K562 (cell line): ENCODE measurements around the gene RNF13. TPM values are rescaled to one million over a fixed set of nuclear protein-coding genes. Genes with fewer than 3 reads are reported as not detected.

Experiments
- ARID1B ChIP-seq: fragments of 450-650 bp; IDR thresholded peaks from 2 replicates; pipeline ENCODE4 v1.6.1; 2016; ENCODE audit warnings: antibody characterized with exemption, mild to moderate bottlenecking, inconsistent platforms
- ARID4B ChIP-seq: sonication (generic); formaldehyde crosslinking; IDR thresholded peaks from 2 replicates; pipeline ENCODE4 v1.8.0; 2022; ENCODE audit warnings: mild to moderate bottlenecking, missing genetic modification reagents
- CBX3 ChIP-seq, 2 experiments: IDR thresholded peaks; 1 replicate in 1 of 2; 2 replicates in 1 of 2; pipeline ENCODE4 v1.6.1; 2012; ENCODE audit warnings: inconsistent platforms in 2 of 2, low read length in 2 of 2, borderline replicate concordance in 1 of 2, control low read depth in 1 of 2
- CEBPG ChIP-seq, 3 experiments: fragments of 200-800 bp in 1 of 3; sonication (Bioruptor generic) in 1 of 3; sonication (generic) in 1 of 3; formaldehyde crosslinking in 1 of 3; IDR thresholded peaks in 2 of 3; conservative IDR thresholded peaks in 1 of 3; 2 replicates each; pipeline versions ENCODE4 v1.6.1 to v1.8.0; 2016 to 2022; ENCODE audit warnings: missing compliant biosample characterization in 2 of 3, missing genetic modification characterization in 2 of 3, mild to moderate bottlenecking in 1 of 3, missing genetic modification reagents in 1 of 3
- CGGBP1 ChIP-seq: fragments of 250-450 bp; sonication (Bioruptor Pico); IDR thresholded peaks from 2 replicates; pipeline ENCODE4 v1.9.0; 2021; ENCODE audit warnings: mild to moderate bottlenecking
- E4F1 ChIP-seq: fragments of 250-450 bp; sonication (Bioruptor Pico); IDR thresholded peaks from 2 replicates; pipeline ENCODE4 v1.5.0; 2021; ENCODE audit warnings: mild to moderate bottlenecking, borderline replicate concordance
- GABPA ChIP-seq: fragments of 200-800 bp; sonication (Bioruptor generic); conservative IDR thresholded peaks from 2 replicates; pipeline ENCODE4 v1.6.1; 2016; ENCODE audit warnings: low read depth, missing genetic modification characterization, missing compliant biosample characterization
- NR2C1 ChIP-seq, 2 experiments: fragments of 450-650 bp; IDR thresholded peaks; 2 replicates each; pipeline ENCODE4 v1.6.1; 2017; ENCODE audit warnings: mild to moderate bottlenecking in 2 of 2, antibody characterized with exemption in 1 of 2, inconsistent platforms in 1 of 2, missing compliant biosample characterization in 1 of 2, missing genetic modification characterization in 1 of 2
- PHTF2 ChIP-seq: fragments of 250-450 bp; sonication (Bioruptor Pico); IDR thresholded peaks from 2 replicates; pipeline ENCODE4 v1.5.0; 2021; ENCODE audit warnings: mild to moderate bottlenecking
- PML ChIP-seq: IDR thresholded peaks from 2 replicates; pipeline ENCODE4 v1.6.1; 2012; ENCODE audit warnings: low read length, inconsistent platforms
- ZFP30 ChIP-seq: fragments of 250-450 bp; sonication (Bioruptor Pico); IDR thresholded peaks from 2 replicates; pipeline ENCODE4 v1.8.0; 2022; ENCODE audit warnings: moderate library complexity, mild to moderate bottlenecking, inconsistent platforms, borderline replicate concordance
- ZNF696 ChIP-seq: fragments of 250-450 bp; sonication (Bioruptor Pico); conservative IDR thresholded peaks from 2 replicates; pipeline ENCODE4 v1.4.0; 2020; ENCODE audit warnings: mild to moderate bottlenecking, moderate library complexity
- ZNF766 ChIP-seq: fragments of 200-800 bp; sonication (Bioruptor generic); conservative IDR thresholded peaks from 2 replicates; pipeline ENCODE4 v1.6.1; 2016; ENCODE audit warnings: missing genetic modification characterization, missing compliant biosample characterization
- ZNF780A ChIP-seq: fragments of 250-450 bp; sonication (Bioruptor Pico); IDR thresholded peaks from 2 replicates; pipeline ENCODE4 v1.5.0; 2021; ENCODE audit warnings: mild to moderate bottlenecking
- ZNF79 ChIP-seq: fragments of 250-450 bp; sonication (Bioruptor Pico); IDR thresholded peaks from 2 replicates; pipeline ENCODE4 v1.4.0; 2020; ENCODE audit warnings: low read depth, mild to moderate bottlenecking, moderate library complexity
- ZNF830 ChIP-seq: fragments of 250-450 bp; sonication (Bioruptor Pico); IDR thresholded peaks from 2 replicates; pipeline ENCODE4 v1.5.0; 2021; ENCODE audit warnings: mild to moderate bottlenecking
- polyA plus RNA-seq, 8 experiments: library from polyadenylated mRNA; depleted of rRNA in 4 of 8; stranded (reverse) in 5 of 8; unstranded in 3 of 8; fragments of >200 nt; fragmentation: Nextera tagmentation in 2 of 8; fragmentation: Illumina TruSeq in 1 of 8; extraction: Ambion mirVana in 2 of 8; extraction: Trizol in 1 of 8; gene quantifications; 2 replicates each; pipeline versions ENCODE4 v1.2.1 to v1.2.3, GENCODE V29; 2011 to 2014; ENCODE audit warnings: inconsistent platforms in 1 of 8, missing spikeins in 1 of 8
- total RNA-seq, 7 experiments: library from RNA; depleted of rRNA in 6 of 7; stranded (reverse); fragments of >200 nt in 6 of 7; fragmentation: Illumina TruSeq in 2 of 7; extraction: Trizol in 2 of 7; gene quantifications; 2 replicates each; pipeline versions ENCODE4 v1.2.1 to v1.2.3, GENCODE V29; 2011 to 2021; ENCODE audit warnings: low replicate concordance in 1 of 7
- TF ChIP-seq, protein P1 (sequence below): fragments of 450-650 bp; formaldehyde crosslinking; IDR thresholded peaks from 2 replicates; pipeline ENCODE4 v1.4.0; 2020; ENCODE audit warnings: mild to moderate bottlenecking, moderate library complexity

The RNF13 gene
- total and polyA plus RNA-seq, 9 of the 15 experiments (the other 6 are each of a cell fraction or from before 2014, with no cell fraction given) = 12.7 to 35.8 (median 18.9) TPM

DNA sequence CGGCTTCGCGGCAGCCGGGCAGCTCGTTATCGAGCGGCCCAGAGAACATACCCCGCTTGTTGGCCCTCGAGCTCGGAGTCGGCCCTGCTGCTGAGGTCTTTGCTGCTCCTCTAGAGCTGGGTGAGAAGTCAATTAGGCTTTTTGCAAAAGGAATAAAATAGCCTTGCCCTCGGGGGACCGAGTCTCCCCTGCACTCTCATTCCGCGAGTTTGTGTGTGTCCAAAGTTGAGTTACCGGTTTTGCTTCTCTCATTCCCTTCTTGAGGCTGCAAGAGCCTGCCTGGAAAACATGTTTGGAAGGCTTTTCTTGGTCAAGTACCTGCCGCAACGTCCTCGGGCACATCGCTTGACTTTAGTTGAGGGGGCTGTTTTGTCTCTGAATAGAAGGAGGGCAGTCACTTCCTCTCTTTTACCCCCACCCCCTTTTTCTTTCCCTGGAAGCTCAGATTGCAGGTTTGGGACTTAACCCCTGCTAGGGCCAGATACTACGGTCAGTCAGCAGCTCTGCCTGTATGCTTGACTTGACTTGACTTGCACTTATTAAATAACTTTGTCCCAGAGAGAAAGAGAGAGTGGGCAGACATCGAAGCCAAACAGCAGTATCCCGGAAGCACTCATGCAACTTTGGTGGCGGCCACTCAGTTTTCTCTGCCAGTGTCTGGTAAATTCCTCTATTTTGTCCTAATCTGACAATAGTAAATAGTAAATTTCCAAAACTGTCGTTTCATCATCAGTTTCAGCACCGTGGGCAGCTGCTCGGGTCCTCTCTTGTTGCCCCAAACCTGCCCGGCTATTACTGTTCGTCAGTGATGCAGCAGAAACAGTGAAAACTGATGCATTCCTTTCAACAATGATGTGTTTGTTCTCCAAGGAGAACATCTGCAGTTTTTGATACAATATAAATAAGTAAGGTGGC, 609 bp downstream of the RNF13 start (continued):
- TF ChIP-seq E4F1 (CRISPR knock-in tag) (no peak), ZNF830 (CRISPR knock-in tag) (no peak), ARID4B (CRISPR knock-in tag) (0 out of 2 replicates have a peak, but pooled peaks have one; percentile 22), GABPA (tag) (peak; percentile 81), ZNF780A (CRISPR knock-in tag) (no peak), ZNF79 (CRISPR knock-in tag) (no peak), ZNF696 (CRISPR knock-in tag) (no peak), NR2C1 (IDR thresholded peaks at IDR 0.05) (no peak), NR2C1 (tag; IDR thresholded peaks at IDR 0.05) (no peak), CGGBP1 (no peak), ARID1B (no peak), ZNF766 (CRISPR knock-in tag) (peak; percentile 63; the same call in 1 of the 2 replicates), PHTF2 (no peak), CEBPG (CRISPR knock-in tag; IDR thresholded peaks at IDR 0.05) (no peak), CEBPG (tag; conservative IDR thresholded peaks at IDR 0.05 in 1 of 2, IDR thresholded peaks at IDR 0.05 in 1 of 2) (peak in 1 of 2 experiments; percentile 53; a peak in 1 of 4 replicates), ZFP30 (CRISPR knock-in tag) (no peak), PML (no peak), CBX3 (IDR thresholded peaks at IDR 0.05; ENCODE audit: borderline replicate concordance in 1 of 2, low read length in 2 of 2) (no peak)
- TF ChIP-seq, protein P1, sequence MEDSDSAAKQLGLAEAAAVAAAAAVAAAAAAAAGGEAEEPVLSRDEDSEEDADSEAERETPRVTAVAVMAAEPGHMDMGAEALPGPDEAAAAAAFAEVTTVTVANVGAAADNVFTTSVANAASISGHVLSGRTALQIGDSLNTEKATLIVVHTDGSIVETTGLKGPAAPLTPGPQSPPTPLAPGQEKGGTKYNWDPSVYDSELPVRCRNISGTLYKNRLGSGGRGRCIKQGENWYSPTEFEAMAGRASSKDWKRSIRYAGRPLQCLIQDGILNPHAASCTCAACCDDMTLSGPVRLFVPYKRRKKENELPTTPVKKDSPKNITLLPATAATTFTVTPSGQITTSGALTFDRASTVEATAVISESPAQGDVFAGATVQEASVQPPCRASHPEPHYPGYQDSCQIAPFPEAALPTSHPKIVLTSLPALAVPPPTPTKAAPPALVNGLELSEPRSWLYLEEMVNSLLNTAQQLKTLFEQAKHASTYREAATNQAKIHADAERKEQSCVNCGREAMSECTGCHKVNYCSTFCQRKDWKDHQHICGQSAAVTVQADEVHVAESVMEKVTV (CRISPR knock-in tag) = no peak
